ENCODE measurements around the gene FOXJ1. TPM values are rescaled to one million over a fixed set of nuclear protein-coding genes. Genes with fewer than 3 reads are reported as not detected.

FOXJ1 gene
- total and polyA plus RNA-seq, 2 of the 4 experiments (the other 2 are of a cell fraction), result 0.05 TPM; not detected in 1

DNA sequence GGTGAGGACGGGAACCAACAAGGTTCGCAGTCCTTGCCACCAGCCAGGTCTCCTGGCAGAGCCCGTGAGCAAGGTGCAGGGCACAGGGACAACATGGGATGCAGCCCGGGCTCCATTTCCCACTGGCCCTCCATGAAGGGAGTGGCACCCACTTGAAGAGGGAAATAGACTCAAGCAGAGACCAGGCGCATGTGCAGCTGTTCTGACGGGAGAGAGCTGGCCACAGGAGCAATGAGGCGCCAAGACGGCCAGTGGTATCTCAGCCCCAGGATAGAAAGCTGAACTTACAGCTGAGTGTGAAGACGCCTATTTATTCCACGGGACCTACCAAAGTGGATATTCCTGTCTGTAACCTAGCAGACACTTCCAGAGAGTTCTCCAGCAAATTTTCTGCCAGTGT, 8.2 kb upstream of the FOXJ1 start:
- in situ Hi-C loops (cut with MboI; ENCODE audit: low sequenced_read_pairs), result no loop called here
- Histone ChIP-seq H3K27me3 (ENCODE audit: control insufficient read depth, insufficient read depth, low read length) (peaks cover 2% of the 10 kb centered on the region; the same call in 1 of the 2 replicates), H3K4ac (ENCODE audit: low read depth, low read length) (no peak overlapping the region), H2BK15ac (ENCODE audit: low read depth, low read length) (no peak overlapping the region), H2AFZ (replicated peaks; ENCODE audit: low read length, poor library complexity) (no peak overlapping the region), H3K4me3 (ENCODE audit: insufficient read depth, low read depth, low read length) (no peak overlapping the region), H4K8ac (ENCODE audit: low read depth in 2 of 2, low read length in 2 of 2) (no peak overlapping the region), H4K20me1 (ENCODE audit: insufficient read depth, low read length) (no peaks in the 10 kb centered on the region), H2AK9ac (replicated peaks; ENCODE audit: low read depth, low read length, poor library complexity) (no peak overlapping the region), H3K56ac (ENCODE audit: extremely low read depth, insufficient read depth, low read length) (no peak overlapping the region), H3K4me1 (ENCODE audit: control insufficient read depth, insufficient read depth, low read length) (no peaks in the 10 kb centered on the region; the same call in 1 of the 2 replicates), H3K18ac (ENCODE audit: low read depth, low read length) (no peak overlapping the region), H3K36me3 (ENCODE audit: control insufficient read depth, insufficient read depth, low read length) (no peaks in the 10 kb centered on the region), H4K91ac (ENCODE audit: insufficient read depth, low read depth, low read length) (no peak overlapping the region), H3K14ac (replicated peaks; ENCODE audit: low read depth, low read length) (no peak overlapping the region), H3K23ac (ENCODE audit: low read depth, low read length) (no peak overlapping the region), H3K9me3 (ENCODE audit: control insufficient read depth, insufficient read depth, low read length) (no peaks in the 10 kb centered on the region), H4K5ac (ENCODE audit: low read depth, low read length) (no peak overlapping the region), H3K9me1 (ENCODE audit: insufficient read depth, low read length) (no peaks in the 10 kb centered on the region; the same call in 1 of the 2 replicates), H3K4me2 (ENCODE audit: low read depth, low read length) (no peak overlapping the region), H3K79me1 (ENCODE audit: low read depth in 1 of 2, low read length in 2 of 2) (no peaks in the 10 kb centered on the region), H3K27ac (ENCODE audit: insufficient read depth, low read length) (no peak overlapping the region), H3K9ac (ENCODE audit: low read depth, low read length) (no peak overlapping the region), H2AK5ac (ENCODE audit: low read depth, low read length) (no peak overlapping the region), H2BK20ac (ENCODE audit: low read depth, low read length) (no peak overlapping the region), H2BK5ac (ENCODE audit: low read depth, low read length, poor library complexity, severe bottlenecking) (no peak overlapping the region), H2BK120ac (ENCODE audit: low read depth, low read length) (no peak overlapping the region)
- no peak for TF ChIP-seq MAFK (IDR thresholded peaks at IDR 0.05; ENCODE audit: low read depth, low read length)
- TF ChIP-seq SMC3 (IDR thresholded peaks at IDR 0.05; ENCODE audit: low read depth, low read length), result no peak
- TF ChIP-seq CHD1 (IDR thresholded peaks at IDR 0.05; ENCODE audit: low read depth, low read length), result no peak
- TF ChIP-seq NFE2L2 (IDR thresholded peaks at IDR 0.05; ENCODE audit: low read depth, low read length), result no peak
- no peak for TF ChIP-seq RAD21 (IDR thresholded peaks at IDR 0.05; ENCODE audit: low read length)
- TF ChIP-seq CEBPB (IDR thresholded peaks at IDR 0.05; ENCODE audit: low read depth, low read length), result no peak
- no peak for TF ChIP-seq MAZ (IDR thresholded peaks at IDR 0.05; ENCODE audit: borderline replicate concordance, low read depth, low read length)
- TF ChIP-seq BHLHE40 (IDR thresholded peaks at IDR 0.05; ENCODE audit: low read depth, low read length), result no peak
- no peak for TF ChIP-seq MXI1 (IDR thresholded peaks at IDR 0.05; ENCODE audit: borderline replicate concordance, low read depth, low read length)
- no peak for TF ChIP-seq RFX5 (IDR thresholded peaks at IDR 0.05; ENCODE audit: low read depth, low read length)
- TF ChIP-seq, protein P1, sequence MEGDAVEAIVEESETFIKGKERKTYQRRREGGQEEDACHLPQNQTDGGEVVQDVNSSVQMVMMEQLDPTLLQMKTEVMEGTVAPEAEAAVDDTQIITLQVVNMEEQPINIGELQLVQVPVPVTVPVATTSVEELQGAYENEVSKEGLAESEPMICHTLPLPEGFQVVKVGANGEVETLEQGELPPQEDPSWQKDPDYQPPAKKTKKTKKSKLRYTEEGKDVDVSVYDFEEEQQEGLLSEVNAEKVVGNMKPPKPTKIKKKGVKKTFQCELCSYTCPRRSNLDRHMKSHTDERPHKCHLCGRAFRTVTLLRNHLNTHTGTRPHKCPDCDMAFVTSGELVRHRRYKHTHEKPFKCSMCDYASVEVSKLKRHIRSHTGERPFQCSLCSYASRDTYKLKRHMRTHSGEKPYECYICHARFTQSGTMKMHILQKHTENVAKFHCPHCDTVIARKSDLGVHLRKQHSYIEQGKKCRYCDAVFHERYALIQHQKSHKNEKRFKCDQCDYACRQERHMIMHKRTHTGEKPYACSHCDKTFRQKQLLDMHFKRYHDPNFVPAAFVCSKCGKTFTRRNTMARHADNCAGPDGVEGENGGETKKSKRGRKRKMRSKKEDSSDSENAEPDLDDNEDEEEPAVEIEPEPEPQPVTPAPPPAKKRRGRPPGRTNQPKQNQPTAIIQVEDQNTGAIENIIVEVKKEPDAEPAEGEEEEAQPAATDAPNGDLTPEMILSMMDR (conservative IDR thresholded peaks at IDR 0.05; ENCODE audit: low read depth, low read length), result no peak
- TF ChIP-seq, protein P2, sequence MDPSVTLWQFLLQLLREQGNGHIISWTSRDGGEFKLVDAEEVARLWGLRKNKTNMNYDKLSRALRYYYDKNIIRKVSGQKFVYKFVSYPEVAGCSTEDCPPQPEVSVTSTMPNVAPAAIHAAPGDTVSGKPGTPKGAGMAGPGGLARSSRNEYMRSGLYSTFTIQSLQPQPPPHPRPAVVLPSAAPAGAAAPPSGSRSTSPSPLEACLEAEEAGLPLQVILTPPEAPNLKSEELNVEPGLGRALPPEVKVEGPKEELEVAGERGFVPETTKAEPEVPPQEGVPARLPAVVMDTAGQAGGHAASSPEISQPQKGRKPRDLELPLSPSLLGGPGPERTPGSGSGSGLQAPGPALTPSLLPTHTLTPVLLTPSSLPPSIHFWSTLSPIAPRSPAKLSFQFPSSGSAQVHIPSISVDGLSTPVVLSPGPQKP (IDR thresholded peaks at IDR 0.05; ENCODE audit: borderline replicate concordance, low read depth, low read length), result no peak
- 90% methylated on average over 6 of the region's 10 CpGs; no CpG with 5 or more reads in 1 of the 2 experiments for WGBS, 2 experiments (ENCODE audit: extremely low coverage in 2 of 2, insufficient read length in 1 of 2)
- BruUV-seq (replicated peaks), result no TSS peak
- dilution Hi-C loops (cut with HindIII; ENCODE audit: low sequenced_read_pairs, unreplicated experiment), result no loop called here
- intact Hi-C loops (cut with micrococcal nuclease), result no loop called here
- CTCF ChIA-PET, result no interaction called here
- DNase-seq (no peak), ATAC-seq (ENCODE audit: low read depth) (no peak)
- POLR2A ChIA-PET (ENCODE audit: unreplicated experiment), result no interaction called here

Data from IMR-90 (cell line).